T-helper 2 cell treated with Interferon-gamma antibody and Interleukin-4, amounts not matched to agents 5 μg/mL and 100 μg/mL, for 36 hours (primary cell): ENCODE data around the gene SGF29.
A peak's percentile ranks its signal among the peaks of the same experiment; 100 is the strongest.
"Not testable (repeated sequence)": the region's sequence is repeated elsewhere in the genome, so short reads cannot be mapped to it uniquely, and the experiment has no call there.

ENCODE experiments used
- DNase-seq: peaks from one replicate; pipeline ENCODE4 v3.0.0; 2021; ENCODE audit warnings: low spot score
- H3K27ac Mint-ChIP-seq: one replicate; pipeline ENCODE4 v1.8.0; 2021; ENCODE audit warnings: mild to moderate bottlenecking, mixed read lengths
- H3K27me3 Mint-ChIP-seq: one replicate; pipeline ENCODE4 v1.8.0; 2021; ENCODE audit warnings: low read depth, mixed read lengths
- H3K36me3 Mint-ChIP-seq: one replicate; pipeline ENCODE4 v1.8.0; 2021; ENCODE audit warnings: low read depth, mixed read lengths
- H3K4me1 Mint-ChIP-seq: one replicate; pipeline ENCODE4 v1.8.0; 2021; ENCODE audit warnings: low read depth, mixed read lengths
- H3K4me3 Mint-ChIP-seq: one replicate; pipeline ENCODE4 v1.8.0; 2022; ENCODE audit warnings: mild to moderate bottlenecking, moderate library complexity, mixed read lengths
- H3K9me3 Mint-ChIP-seq: one replicate; pipeline ENCODE4 v1.8.0; 2021; ENCODE audit warnings: mixed read lengths

The SGF29 gene

GRCh38 chr16:28614561-28614960 is 60.8 kb downstream of the SGF29 start:
- H3K4me1 Mint-ChIP-seq, DNase-seq, H3K9me3 Mint-ChIP-seq, H3K4me3 Mint-ChIP-seq, H3K27ac Mint-ChIP-seq, H3K27me3 Mint-ChIP-seq, H3K36me3 Mint-ChIP-seq: not testable (repeated sequence)

GRCh38 chr16:28615486-28616223 is 61.9 kb downstream of the SGF29 start:
- not testable (repeated sequence) for H3K27ac Mint-ChIP-seq, H3K4me3 Mint-ChIP-seq, H3K9me3 Mint-ChIP-seq, DNase-seq, H3K36me3 Mint-ChIP-seq, H3K27me3 Mint-ChIP-seq, H3K4me1 Mint-ChIP-seq

GRCh38 chr16:28616224-28616577 is 62.5 kb downstream of the SGF29 start:
- H3K27ac Mint-ChIP-seq, DNase-seq, H3K4me1 Mint-ChIP-seq, H3K36me3 Mint-ChIP-seq, H3K27me3 Mint-ChIP-seq, H3K9me3 Mint-ChIP-seq, H3K4me3 Mint-ChIP-seq: not testable (repeated sequence)

- Mint-ChIP-seq H3K9me3 (no peaks in the 10 kb centered on the region), H3K4me3 (no peak overlapping the region), H3K36me3 (peaks cover 3% of the 10 kb centered on the region), H3K4me1 (peaks cover 2% of the 10 kb centered on the region), H3K27me3 (no peaks in the 10 kb centered on the region), H3K27ac (no peak overlapping the region)
- no peak for DNase-seq
These were observed 62.9 kb downstream of the SGF29 start for GRCh38 chr16:28616636-28617035.

- H3K4me1 Mint-ChIP-seq, result peaks cover 8% of the 10 kb centered on the region
- no peak overlapping the region for H3K4me3 Mint-ChIP-seq
- no peak for DNase-seq
- H3K27ac Mint-ChIP-seq, result no peak overlapping the region
- H3K36me3 Mint-ChIP-seq, result peaks cover 3% of the 10 kb centered on the region
- no peaks in the 10 kb centered on the region for H3K9me3 Mint-ChIP-seq
- no peaks in the 10 kb centered on the region for H3K27me3 Mint-ChIP-seq
These were observed 64.2 kb downstream of the SGF29 start for GRCh38 chr16:28617874-28618273.

GRCh38 chr16:28620316-28620715 is 66.6 kb downstream of the SGF29 start:
- H3K4me1 Mint-ChIP-seq, H3K27me3 Mint-ChIP-seq, DNase-seq, H3K9me3 Mint-ChIP-seq, H3K4me3 Mint-ChIP-seq, H3K27ac Mint-ChIP-seq, H3K36me3 Mint-ChIP-seq: not testable (repeated sequence)

- Mint-ChIP-seq H3K36me3 (peaks cover 3% of the 10 kb centered on the region), H3K4me3 (peak overlapping the region; percentile 82), H3K4me1 (peaks cover 10% of the 10 kb centered on the region), H3K9me3 (no peaks in the 10 kb centered on the region), H3K27me3 (peaks cover 7% of the 10 kb centered on the region), H3K27ac (no peak overlapping the region)
- DNase-seq, result no peak
These were observed 67.9 kb downstream of the SGF29 start for GRCh38 chr16:28621481-28622155.

- H3K27ac Mint-ChIP-seq, result peak overlapping the region; percentile 65
- not testable (repeated sequence) for DNase-seq, H3K4me1 Mint-ChIP-seq, H3K27me3 Mint-ChIP-seq, H3K36me3 Mint-ChIP-seq, H3K9me3 Mint-ChIP-seq
- peak overlapping the region; percentile 82 for H3K4me3 Mint-ChIP-seq
These were observed 68.9 kb downstream of the SGF29 start for GRCh38 chr16:28622532-28623171.

GRCh38 chr16:28623172-28623711 is 69.5 kb downstream of the SGF29 start:
- peaks cover 9% of the 10 kb centered on the region for H3K27me3 Mint-ChIP-seq
- no peaks in the 10 kb centered on the region for H3K9me3 Mint-ChIP-seq
- H3K36me3 Mint-ChIP-seq, result peaks cover 3% of the 10 kb centered on the region
- peak overlapping the region; percentile 82 for H3K4me3 Mint-ChIP-seq
- DNase-seq, result peak; percentile 49
- H3K27ac Mint-ChIP-seq, result peak overlapping the region; percentile 65
- peaks cover 10% of the 10 kb centered on the region for H3K4me1 Mint-ChIP-seq

- H3K9me3 Mint-ChIP-seq, H3K36me3 Mint-ChIP-seq, H3K27me3 Mint-ChIP-seq, H3K4me1 Mint-ChIP-seq, DNase-seq, H3K4me3 Mint-ChIP-seq, H3K27ac Mint-ChIP-seq: not testable (repeated sequence)
These were observed 77.2 kb downstream of the SGF29 start for GRCh38 chr16:28630905-28631304.

GRCh38 chr16:28636093-28636823 is 82.5 kb downstream of the SGF29 start:
- not testable (repeated sequence) for H3K27ac Mint-ChIP-seq, H3K4me1 Mint-ChIP-seq, H3K27me3 Mint-ChIP-seq, DNase-seq, H3K36me3 Mint-ChIP-seq, H3K9me3 Mint-ChIP-seq, H3K4me3 Mint-ChIP-seq

GRCh38 chr16:28637765-28638164 is 84.0 kb downstream of the SGF29 start, which contains the start of gene NPIPB8:
TSS of gene NPIPB8 (plus strand) at chr16:28638065. CDS start at chr16:28638361, 296 bp downstream.
- H3K9me3 Mint-ChIP-seq, H3K36me3 Mint-ChIP-seq, DNase-seq, H3K27me3 Mint-ChIP-seq, H3K4me3 Mint-ChIP-seq, H3K27ac Mint-ChIP-seq, H3K4me1 Mint-ChIP-seq: not testable (repeated sequence)

GRCh38 chr16:28638359-28638758 is 84.6 kb downstream of the SGF29 start:
- H3K4me1 Mint-ChIP-seq, H3K9me3 Mint-ChIP-seq, H3K36me3 Mint-ChIP-seq, DNase-seq, H3K27ac Mint-ChIP-seq, H3K4me3 Mint-ChIP-seq, H3K27me3 Mint-ChIP-seq: not testable (repeated sequence)

GRCh38 chr16:28639959-28640358 is 86.2 kb downstream of the SGF29 start:
- not testable (repeated sequence) for H3K27ac Mint-ChIP-seq, H3K27me3 Mint-ChIP-seq, H3K4me3 Mint-ChIP-seq, H3K36me3 Mint-ChIP-seq, H3K9me3 Mint-ChIP-seq, DNase-seq, H3K4me1 Mint-ChIP-seq
